ENCODE data around the gene OR5M11.
"Not testable (repeated sequence)": the region's sequence is repeated elsewhere in the genome, so short reads cannot be mapped to it uniquely, and the experiment has no call there.

Gene OR5M11

DNA sequence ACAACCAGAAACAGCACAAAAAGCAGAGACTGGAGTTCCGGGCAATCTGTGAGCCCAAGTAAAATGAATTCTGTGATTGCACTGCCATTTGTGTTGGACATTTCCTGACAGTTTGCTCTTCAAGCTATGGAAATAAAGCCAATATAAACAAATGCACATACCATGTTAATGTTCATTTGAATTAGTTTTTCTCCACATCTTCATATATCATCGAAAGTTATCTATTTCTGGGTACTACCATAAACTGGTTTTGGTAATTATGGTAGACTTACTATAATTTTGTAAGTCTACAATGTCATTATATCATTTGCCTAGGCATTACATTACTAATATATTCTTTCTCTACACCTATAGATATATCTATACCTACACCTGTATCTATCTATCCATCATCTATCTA lies at the start of gene OR5M11:
Gene OR5M11 (minus strand): TSS at position 101 of the 400 bp plus-strand sequence. CDS start 0 bp downstream, at position 101.
- DNase-seq (ENCODE audit: low read depth): no peak

DNA sequence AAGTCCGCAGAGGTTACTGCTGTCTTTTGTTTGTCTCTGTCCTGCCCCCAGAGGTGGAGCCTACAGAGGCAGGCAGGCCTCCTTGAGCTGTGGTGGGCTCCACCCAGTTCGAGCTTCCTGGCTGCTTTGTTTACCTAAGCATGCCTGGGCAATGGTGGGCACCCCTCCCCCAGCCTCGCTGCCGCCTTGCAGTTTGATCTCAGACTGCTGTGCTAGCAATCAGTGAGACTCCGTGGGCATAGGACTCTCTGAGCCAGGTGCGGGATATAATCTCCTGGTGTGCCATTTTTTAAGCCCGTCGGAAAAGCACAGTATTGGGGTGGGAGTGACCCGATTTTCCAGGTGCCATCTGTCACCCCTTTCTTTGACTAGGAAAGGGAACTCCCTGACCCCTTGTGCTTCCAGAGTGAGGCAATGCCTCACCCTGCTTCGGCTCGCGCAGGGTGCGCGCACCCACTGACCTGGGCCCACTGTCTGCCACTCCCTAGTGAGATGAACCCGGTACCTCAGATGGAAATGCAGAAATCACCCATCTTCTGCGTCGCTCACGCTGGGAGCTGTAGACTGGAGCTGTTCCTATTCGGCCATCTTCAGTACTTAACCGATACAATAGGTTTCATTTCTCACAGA lies 49.1 kb upstream of the OR5M11 start:
- DNase-seq (ENCODE audit: low read depth): not testable (repeated sequence)

DNA sequence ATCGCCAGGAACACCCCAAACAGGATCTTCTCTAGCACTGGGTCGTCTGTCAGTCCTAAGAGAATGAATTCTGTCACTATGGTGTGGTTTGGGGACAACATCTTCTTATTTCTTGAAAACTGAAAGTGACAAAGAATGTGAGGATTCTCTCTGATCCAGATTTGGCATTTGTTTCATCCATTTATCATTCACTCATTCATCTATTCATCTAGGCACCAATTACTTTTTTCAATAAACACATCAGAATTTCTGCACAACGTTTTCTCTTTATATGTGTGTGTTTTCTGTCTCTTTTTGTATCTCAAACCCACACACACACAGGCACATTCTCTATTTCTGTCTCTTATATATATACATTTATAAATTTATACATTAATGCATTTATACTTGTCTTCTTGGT lies 34.6 kb upstream of the OR5M11 start, which contains the start of gene OR5M10:
Gene OR5M10 (minus strand): TSS at position 101 of the 400 bp plus-strand sequence. CDS start 0 bp downstream, at position 101.
- DNase-seq (ENCODE audit: low read depth): no peak

DNA sequence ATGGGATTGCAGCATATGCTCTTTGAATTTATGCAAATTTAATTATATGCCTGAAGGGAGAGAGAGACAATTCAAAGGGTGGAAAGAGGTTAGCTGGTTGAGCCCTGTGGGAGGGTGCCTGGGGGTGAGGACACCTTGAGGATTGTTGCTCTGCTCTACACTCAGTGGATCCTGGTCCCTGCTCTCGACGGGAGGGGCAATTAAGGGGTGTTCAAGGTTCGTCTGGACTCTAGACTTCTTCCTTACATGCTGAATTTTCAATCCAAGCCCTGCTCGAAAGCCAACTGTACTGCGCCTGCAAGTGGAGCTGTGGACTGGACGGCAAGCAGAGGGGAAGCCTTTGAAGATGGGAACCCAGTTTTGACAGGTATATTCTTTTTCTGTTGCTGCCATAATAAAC lies 15.5 kb upstream of the OR5M11 start:
- DNase-seq (ENCODE audit: low read depth): no peak

DNA sequence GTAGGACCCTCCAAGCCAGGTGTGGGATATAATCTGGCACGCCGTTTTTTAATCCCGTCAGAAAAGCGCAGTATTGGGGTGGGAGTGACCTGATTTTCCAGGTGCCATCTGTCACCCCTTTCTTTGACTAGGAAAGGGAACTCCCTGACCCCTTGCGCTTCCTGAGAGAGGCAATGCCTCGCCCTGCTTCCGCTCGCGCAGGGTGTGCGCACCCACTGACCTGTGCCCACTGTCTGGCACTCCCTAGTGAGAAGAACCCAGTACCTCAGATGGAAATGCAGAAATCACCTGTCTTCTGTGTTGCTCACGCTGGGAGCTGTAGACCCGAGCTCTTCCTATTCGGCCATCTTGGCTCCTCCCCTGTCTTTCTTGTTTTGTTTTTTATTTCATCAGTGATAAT lies 11.6 kb upstream of the OR5M11 start:
- not testable (repeated sequence) for DNase-seq (ENCODE audit: low read depth)

DNA sequence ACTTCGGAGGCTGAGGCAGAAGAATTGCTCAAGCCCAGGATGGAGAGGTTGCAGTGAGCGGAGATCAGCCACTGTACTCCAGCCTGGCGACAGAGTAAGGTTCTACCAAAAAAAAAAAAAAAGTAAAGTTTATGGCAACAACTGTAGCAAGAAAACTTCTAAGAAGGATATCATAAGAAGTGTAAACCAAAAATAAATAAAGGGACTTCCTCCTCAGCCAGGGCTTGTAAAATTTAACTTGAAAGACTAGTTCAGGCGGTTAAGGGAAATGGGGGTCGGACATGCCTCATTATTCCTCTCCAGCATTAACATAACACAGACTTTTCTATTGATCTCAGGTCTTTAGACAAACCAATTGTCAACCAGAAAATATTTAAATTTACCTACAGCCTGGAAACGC lies 2.5 kb upstream of the OR5M11 start:
- DNase-seq (ENCODE audit: low read depth): no peak

DNA sequence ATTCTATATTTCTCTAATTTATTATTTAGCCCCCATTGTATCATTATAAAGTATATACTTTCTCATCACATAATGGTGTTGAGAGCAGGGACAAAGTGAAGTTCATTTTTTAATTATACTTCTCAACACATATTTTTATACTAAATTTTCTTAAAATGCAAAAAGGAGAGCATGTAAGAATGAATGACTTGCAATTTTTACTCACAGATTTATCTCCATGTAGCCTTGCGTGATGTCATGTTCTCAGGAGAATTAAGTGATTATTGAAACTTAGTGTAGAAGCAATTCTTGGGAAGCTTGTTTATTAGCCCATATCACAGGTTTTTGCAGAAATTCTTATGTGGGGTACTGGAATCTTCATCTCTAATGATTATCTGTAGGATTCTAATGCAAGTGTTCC lies 682 bp upstream of the OR5M11 start:
- no peak for DNase-seq (ENCODE audit: low read depth)

DNA sequence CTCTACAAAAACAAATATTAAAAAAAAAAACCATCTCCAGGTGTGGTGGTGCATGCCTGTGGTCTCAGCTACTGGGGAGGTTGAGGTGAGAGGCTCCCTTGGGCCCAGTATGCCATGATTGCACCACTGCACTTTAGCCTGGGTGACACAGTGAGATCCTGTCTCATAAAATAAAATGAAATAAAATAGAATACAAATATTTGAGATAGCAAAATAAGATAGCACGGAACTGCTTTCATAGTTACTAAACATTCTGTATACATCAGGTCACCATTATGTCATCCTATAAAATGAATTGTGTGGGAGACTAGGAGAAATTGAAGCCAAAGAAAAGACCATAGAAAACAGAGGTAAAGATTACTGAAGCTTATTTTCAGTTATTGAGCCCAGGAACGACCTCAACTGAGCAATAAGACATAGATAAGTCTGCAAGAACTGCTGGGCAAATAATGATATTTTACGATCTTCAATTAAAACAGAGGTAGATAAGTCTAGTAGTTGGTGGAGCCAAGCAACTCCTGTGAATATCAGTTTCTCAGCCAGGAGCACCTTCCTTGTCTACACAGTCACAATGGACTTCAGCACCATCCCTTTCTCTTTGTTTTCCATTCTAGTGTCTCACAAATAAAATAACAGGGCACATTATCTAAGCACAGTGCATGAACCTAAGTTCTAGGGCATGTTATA lies 9.9 kb downstream of the OR5M11 start:
- DNase-seq (ENCODE audit: low read depth): no peak

DNA sequence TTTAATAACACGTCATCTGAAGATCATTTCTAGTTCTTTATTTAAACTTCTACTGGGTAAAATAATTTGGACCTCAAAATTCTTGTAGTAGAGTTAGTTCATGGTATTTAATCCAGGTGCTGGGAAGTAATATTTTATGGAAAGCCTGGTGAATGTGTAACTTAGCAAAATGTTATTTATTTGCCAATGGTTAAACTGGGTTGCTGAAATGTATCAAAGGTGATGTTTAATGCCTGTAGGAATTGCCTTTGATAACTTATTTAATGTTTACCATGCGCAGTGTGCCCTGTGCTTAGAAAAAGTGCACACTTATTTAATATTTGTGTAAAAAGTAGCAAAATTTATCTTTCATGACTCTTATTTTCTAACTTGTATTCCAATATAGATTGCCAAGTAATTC lies 11.2 kb downstream of the OR5M11 start:
- DNase-seq (ENCODE audit: low read depth): no peak

DNA sequence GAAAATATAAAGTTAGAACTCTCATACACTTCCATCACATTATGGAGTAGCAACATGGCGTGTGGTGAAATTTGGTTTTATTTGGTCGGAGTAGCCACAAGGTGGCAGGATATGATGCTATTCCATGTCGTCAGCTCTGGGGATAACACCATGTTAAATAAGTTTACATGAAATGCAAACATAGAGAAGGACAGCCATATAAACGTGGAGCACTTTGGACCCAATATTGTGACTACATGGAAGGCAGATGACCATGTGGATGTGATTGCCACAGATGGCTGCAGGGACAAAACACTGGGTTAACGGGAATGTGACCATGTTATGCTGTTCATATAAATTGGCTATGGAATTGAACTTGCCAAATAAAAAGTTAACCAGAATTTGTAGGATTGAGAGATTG lies 21.0 kb downstream of the OR5M11 start:
- DNase-seq (ENCODE audit: low read depth): no peak

DNA sequence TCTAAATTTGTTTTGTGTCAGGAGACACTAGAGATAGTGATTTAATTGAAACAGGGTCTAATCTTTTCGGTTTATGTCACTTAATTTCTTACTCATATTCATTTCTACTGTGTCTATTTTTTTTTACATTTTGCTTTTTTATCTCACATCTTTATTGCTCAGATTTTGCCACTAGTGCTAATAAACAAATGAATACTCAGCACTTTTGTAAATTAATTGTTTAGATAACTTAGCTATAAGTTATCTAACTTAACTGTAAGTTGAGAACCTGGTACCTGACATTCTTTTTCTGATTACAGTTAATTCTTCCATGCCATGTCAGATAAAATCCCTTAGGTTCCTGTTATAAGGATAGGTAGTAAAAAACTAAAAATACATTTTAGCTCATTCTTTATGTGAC lies 29.8 kb downstream of the OR5M11 start:
- DNase-seq (ENCODE audit: low read depth): no peak

DNA sequence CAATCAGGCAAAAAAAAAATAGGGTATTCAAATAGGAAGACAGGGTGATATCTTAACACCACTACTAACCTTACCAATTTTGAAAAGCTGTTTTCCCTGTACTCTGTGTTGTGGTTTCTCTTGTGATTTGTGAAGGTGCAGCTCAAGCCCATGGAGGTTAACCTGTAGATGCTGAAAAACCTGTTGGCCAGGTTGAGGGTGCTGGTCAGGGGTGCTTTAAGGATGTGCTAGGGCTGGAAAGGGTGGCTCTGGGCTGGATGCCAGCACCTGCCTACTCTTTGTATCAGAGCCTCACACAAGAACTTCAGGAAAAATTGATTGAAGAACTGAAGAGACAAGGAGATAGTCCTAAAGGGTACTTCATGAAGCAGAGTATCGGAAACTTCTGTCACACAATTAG lies 33.6 kb downstream of the OR5M11 start:
- DNase-seq (ENCODE audit: low read depth): no peak

DNA sequence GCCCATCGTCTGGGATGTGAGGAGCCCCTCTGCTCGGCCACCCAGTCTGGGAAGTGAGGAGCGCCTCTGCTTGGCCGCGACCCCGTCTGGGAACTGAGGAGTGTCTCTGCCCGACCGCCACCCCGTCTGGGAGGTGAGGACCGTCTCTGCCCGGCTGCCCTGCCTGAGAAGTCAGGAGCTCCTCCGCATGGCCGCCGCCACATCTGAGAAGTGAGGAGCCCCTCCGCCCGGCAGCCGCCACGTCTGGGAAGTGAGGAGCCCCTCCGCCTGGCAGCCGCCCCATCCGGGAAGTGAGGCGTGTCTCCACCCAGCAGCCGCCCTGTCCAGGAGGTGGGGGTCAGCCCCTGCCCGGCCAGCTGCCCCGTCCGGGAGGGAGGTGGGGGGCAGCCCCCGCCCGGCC lies 46.0 kb downstream of the OR5M11 start:
- DNase-seq (ENCODE audit: low read depth): no peak

DNA sequence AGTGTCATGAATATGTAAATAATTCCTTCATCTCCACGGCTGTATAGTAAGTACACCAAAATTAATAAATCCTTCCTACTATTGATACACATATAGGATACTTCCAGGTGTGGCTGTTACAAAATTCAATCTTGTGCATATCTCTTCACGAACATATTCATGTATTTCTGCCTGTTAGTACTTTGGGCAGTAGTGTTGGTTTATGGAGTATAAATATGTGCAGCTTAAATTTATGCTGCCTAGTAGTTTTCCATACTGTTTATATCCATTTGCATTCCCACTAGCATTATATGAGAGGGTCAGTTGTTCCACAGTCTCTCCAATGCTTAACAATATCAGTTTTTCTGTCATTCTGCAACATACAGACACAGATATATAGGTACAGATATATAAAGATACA lies 47.9 kb downstream of the OR5M11 start:
- DNase-seq (ENCODE audit: low read depth): no peak

Measured in CMK (cell line).